Measurements from ENCODE around the gene USP21.

DNA sequence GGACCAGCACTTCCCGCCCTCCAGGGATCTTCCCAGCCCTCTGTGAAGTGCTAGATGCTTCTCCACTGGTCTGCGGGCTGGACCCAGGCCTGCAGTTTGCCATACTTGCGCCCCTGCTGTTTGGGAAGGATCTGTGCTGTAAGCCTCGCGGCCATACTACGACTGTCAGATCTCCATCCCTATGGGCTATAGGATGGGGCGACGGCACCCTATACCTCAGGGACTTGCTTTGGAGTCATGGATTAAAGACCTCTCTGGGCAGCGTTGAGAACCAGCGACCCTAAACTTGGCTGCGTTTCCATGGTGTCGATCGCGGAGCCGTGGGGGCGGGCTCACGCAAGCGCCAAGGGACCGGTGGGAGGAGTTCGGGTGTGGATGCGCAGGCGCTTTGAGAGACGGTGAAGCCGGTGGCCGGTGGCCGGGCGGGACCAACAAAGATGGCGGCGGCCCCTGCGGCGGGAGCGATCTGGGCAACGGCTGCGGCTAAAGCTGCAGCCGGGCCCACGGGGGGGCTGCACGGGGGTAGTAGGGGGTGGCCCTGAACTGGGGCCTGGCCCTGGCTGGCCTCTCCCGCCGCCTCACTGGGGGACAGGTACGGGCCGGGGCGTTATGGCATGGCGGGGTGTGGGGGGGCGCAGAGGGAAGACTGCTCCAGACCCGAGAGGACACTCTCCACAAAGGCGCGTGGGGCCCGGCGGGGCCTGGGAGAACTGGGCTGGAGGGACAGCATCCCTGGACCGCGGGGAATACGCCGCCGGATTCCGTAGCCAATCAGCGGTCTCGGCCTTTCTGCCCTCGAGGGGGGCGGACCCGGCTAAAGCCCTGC lies at the start of gene USP21:
- TF ChIP-seq POLR2AphosphoS5 (IDR thresholded peaks at IDR 0.05; ENCODE audit: low read depth, low read length) (peak; percentile 46), PAX5 (IDR thresholded peaks at IDR 0.05; ENCODE audit: insufficient read depth, low read length, severe bottlenecking) (no peak), POU2F2 (IDR thresholded peaks at IDR 0.05; ENCODE audit: low read depth, low read length) (peak; percentile 10; the same call in 1 of the 2 replicates), POLR2A (IDR thresholded peaks at IDR 0.05; ENCODE audit: low read depth, low read length) (peak; percentile 74; the same call in 1 of the 2 replicates), TAF1 (IDR thresholded peaks at IDR 0.05; ENCODE audit: low read depth, low read length) (peak; percentile 94)

Measured in GM12891 (cell line).